Measurements from ENCODE around the gene RBM23. TPM values are rescaled to one million over a fixed set of nuclear protein-coding genes. Genes with fewer than 3 reads are reported as not detected.

RBM23 gene
- total RNA-seq, 1 experiment from 2014 or later: 78.9 TPM

GRCh38 chr14:22896356-22896755, 22.6 kb downstream of the RBM23 start:
- H3K27ac ChIP-seq (ENCODE audit: low read length): no peak overlapping the region
- H3K79me2 ChIP-seq (ENCODE audit: low read length): no peaks in the 10 kb centered on the region
- no peaks in the 10 kb centered on the region for H3K9me2 ChIP-seq (replicated peaks; ENCODE audit: low read length)
- CTCF ChIA-PET: interaction anchor here (0.5 kb wide), 1 partner anchor 633 kb away, joined by 3 read pairs; no protein-coding TSS in a partner anchor
- no peaks in the 10 kb centered on the region for H3F3A ChIP-seq (ENCODE audit: low read length, unreplicated experiment)
- no peaks in the 10 kb centered on the region for H3K27me3 ChIP-seq (ENCODE audit: low read length)
- DNase-seq: no peak
- H3K36me3 ChIP-seq (ENCODE audit: low read depth, low read length): peaks cover 6% of the 10 kb centered on the region; the same call in 1 of the 2 replicates
- H2AFZ ChIP-seq (ENCODE audit: low read length): no peak overlapping the region
- intact Hi-C loops (cut with micrococcal nuclease): no loop called here
- ATAC-seq: no peak
- BruUV-seq (replicated peaks): no TSS peak
- no peak overlapping the region for H3K9ac ChIP-seq (ENCODE audit: low read length)
- POLR2A ChIA-PET (ENCODE audit: unreplicated experiment): no interaction called here
- peaks cover 17% of the 10 kb centered on the region for H3K4me1 ChIP-seq (ENCODE audit: insufficient read depth, low read length)
- H3K9me3 ChIP-seq (ENCODE audit: low read length): no peaks in the 10 kb centered on the region
- H3K4me3 ChIP-seq (ENCODE audit: low read length): no peak overlapping the region
- H4K20me1 ChIP-seq (ENCODE audit: low read length): no peaks in the 10 kb centered on the region
- no peak overlapping the region for H3K4me2 ChIP-seq (ENCODE audit: low read length)
- TF ChIP-seq CTCF (conservative IDR thresholded peaks at IDR 0.05; ENCODE audit: low read depth, low read length): no peak
- TF ChIP-seq EZH2phosphoT487 (IDR thresholded peaks at IDR 0.05; ENCODE audit: borderline replicate concordance, low read length): no peak
- TF ChIP-seq EZH2 (IDR thresholded peaks at IDR 0.05; ENCODE audit: low read length, unreplicated experiment): no peak

DNA sequence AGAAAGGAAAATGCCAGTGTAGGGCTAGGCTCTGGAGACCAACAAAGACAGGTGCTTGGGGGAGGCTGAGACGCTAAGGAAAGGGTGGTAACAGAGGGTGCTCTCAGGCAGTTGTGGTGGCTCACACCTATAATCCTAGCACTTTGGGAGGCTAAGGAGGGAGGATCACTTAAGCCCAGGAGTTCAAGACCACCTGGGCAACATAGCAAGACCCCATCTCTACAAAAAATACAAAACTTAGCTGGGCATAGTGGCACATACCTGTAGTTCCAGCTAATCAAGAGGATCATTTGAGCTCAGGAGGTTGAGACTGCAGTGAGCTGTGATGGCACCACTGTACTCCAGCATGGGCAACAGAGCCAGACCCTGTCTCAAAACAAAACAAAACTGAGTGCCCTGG, 23.5 kb downstream of the RBM23 start:
- no peak for ATAC-seq
- H3K4me1 ChIP-seq (ENCODE audit: insufficient read depth, low read length): peaks cover 17% of the 10 kb centered on the region
- no peaks in the 10 kb centered on the region for H3K79me2 ChIP-seq (ENCODE audit: low read length)
- H3K27me3 ChIP-seq (ENCODE audit: low read length): no peaks in the 10 kb centered on the region
- H3K9ac ChIP-seq (ENCODE audit: low read length): no peak overlapping the region
- no peaks in the 10 kb centered on the region for H3K9me3 ChIP-seq (ENCODE audit: low read length)
- no peaks in the 10 kb centered on the region for H3F3A ChIP-seq (ENCODE audit: low read length, unreplicated experiment)
- no peak for DNase-seq
- no peak overlapping the region for H2AFZ ChIP-seq (ENCODE audit: low read length)
- CTCF ChIA-PET: no interaction called here
- H3K36me3 ChIP-seq (ENCODE audit: low read depth, low read length): no peaks in the 10 kb centered on the region; the same call in 1 of the 2 replicates
- POLR2A ChIA-PET (ENCODE audit: unreplicated experiment): no interaction called here
- no peak for TF ChIP-seq CTCF (conservative IDR thresholded peaks at IDR 0.05; ENCODE audit: low read depth, low read length)
- no peak for TF ChIP-seq EZH2phosphoT487 (IDR thresholded peaks at IDR 0.05; ENCODE audit: borderline replicate concordance, low read length)
- no peaks in the 10 kb centered on the region for H4K20me1 ChIP-seq (ENCODE audit: low read length)
- H3K9me2 ChIP-seq (replicated peaks; ENCODE audit: low read length): no peaks in the 10 kb centered on the region
- H3K4me2 ChIP-seq (ENCODE audit: low read length): no peak overlapping the region
- no peak overlapping the region for H3K27ac ChIP-seq (ENCODE audit: low read length)
- intact Hi-C loops (cut with micrococcal nuclease): no loop called here
- no peak overlapping the region for H3K4me3 ChIP-seq (ENCODE audit: low read length)
- no TSS peak for BruUV-seq (replicated peaks)

GRCh38 chr14:22893706-22894105, 25.2 kb downstream of the RBM23 start:
- POLR2A ChIA-PET (ENCODE audit: unreplicated experiment): no interaction called here
- intact Hi-C loops (cut with micrococcal nuclease): no loop called here

More at GRCh38 chr14:22893706-22894105, 25.2 kb downstream of the RBM23 start:
- peaks cover 12% of the 10 kb centered on the region for H3K4me1 ChIP-seq (ENCODE audit: insufficient read depth, low read length)
- DNase-seq (no peak), ATAC-seq (no peak)
- no peak overlapping the region for H3K4me2 ChIP-seq (ENCODE audit: low read length)
- CTCF ChIA-PET: no interaction called here
- H3K9me3 ChIP-seq (ENCODE audit: low read length): no peaks in the 10 kb centered on the region
- no peak overlapping the region for H3K4me3 ChIP-seq (ENCODE audit: low read length)
- H2AFZ ChIP-seq (ENCODE audit: low read length): no peak overlapping the region
- no peaks in the 10 kb centered on the region for H3K36me3 ChIP-seq (ENCODE audit: low read depth, low read length)
- H3K27ac ChIP-seq (ENCODE audit: low read length): no peak overlapping the region
- no peaks in the 10 kb centered on the region for H3K9me2 ChIP-seq (replicated peaks; ENCODE audit: low read length)
- no TSS peak for BruUV-seq (replicated peaks)
- TF ChIP-seq EZH2phosphoT487 (IDR thresholded peaks at IDR 0.05; ENCODE audit: borderline replicate concordance, low read length) (no peak), CTCF (conservative IDR thresholded peaks at IDR 0.05; ENCODE audit: low read depth, low read length) (no peak), EZH2 (IDR thresholded peaks at IDR 0.05; ENCODE audit: low read length, unreplicated experiment) (no peak)
- H4K20me1 ChIP-seq (ENCODE audit: low read length): no peaks in the 10 kb centered on the region
- H3K9ac ChIP-seq (ENCODE audit: low read length): no peak overlapping the region
- H3F3A ChIP-seq (ENCODE audit: low read length, unreplicated experiment): no peaks in the 10 kb centered on the region
- H3K27me3 ChIP-seq (ENCODE audit: low read length): no peaks in the 10 kb centered on the region
- H3K79me2 ChIP-seq (ENCODE audit: low read length): no peaks in the 10 kb centered on the region

Measured in PC-3 (cell line).